Iris pigment epithelial cell (primary cell): Measurements from ENCODE around the gene LRAT.
"Not testable (repeated sequence)": the region's sequence is repeated elsewhere in the genome, so short reads cannot be mapped to it uniquely, and the experiment has no call there.

Source experiments
- DNase-seq: peaks from one replicate; pipeline ENCODE4 v3.0.0-alpha.2; 2011; ENCODE audit warnings: low read depth

The LRAT gene

DNA sequence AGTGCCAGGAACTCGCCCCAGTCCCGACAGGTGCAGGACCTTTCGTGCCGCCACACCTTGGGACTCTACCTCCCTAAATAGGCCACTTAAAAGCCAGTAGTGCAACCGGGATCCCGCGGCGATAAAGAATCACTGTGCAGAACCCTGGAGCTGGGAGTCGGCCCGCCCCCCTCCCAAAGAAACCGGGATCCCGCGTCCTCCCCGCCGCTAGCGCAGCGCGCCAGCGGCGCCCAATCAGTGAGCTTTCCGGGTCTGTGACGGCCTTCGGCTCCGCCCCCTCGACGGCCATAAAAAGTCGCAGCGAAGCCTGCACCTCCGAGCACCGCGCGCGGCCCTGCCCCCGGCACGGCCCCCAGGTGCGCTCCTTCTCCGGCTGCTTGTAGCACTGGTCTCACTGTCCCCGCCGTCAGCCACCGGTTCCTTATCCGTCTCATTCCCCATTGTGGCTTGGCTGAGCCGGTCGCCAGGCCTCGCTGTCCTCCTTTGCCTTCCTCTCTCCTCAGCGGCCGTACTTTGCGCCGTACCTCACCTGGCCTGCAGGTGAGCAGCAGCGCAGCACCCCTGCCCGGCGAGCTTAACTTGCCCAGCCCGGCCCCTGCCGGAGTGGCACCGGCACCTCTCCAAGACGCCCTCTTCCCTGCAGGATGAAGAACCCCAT, at the start of gene LRAT:
LRAT (plus strand) TSS at position 318 of the 658 bp plus-strand sequence; CDS start at position 645, 327 bp downstream.
- peak; percentile 14 for DNase-seq

DNA sequence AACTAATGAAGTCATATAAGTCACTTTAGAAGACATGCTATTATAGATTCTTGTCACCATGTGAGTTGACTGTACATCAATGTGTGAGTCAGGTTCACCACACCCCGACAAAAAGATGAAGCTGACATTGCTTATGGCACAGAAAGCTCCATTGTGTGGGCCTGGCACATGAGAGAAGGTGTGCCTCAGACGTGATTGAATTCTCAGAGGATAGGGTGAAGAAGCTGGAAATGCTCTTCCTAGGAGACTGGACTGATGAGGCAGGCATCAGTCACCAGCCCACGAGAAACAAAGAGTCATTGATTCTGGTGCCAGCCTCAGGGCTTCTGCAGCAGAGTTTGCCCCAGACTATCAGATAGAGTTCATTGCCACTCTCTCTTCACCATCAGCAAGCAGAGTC, 35.9 kb upstream of the LRAT start:
- DNase-seq = no peak

DNA sequence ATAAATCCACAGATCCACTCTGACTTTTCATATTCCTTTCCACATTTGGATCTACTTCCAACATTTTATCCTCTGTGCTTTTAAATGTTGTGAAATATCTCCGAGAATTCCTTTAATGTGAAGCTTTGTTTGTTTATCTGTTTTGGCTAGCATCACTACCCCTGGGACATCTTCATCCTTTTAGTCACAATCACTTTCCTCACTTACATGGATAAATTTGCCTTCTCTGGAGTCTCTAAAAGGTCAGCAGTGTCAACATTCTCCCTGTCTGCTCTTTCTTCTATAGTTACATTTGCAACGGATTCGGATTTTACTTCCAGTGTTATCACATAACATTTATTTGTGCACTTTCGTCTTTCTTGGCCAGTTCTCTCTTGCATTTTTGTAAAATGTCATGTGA, 34.2 kb upstream of the LRAT start:
- no peak for DNase-seq

DNA sequence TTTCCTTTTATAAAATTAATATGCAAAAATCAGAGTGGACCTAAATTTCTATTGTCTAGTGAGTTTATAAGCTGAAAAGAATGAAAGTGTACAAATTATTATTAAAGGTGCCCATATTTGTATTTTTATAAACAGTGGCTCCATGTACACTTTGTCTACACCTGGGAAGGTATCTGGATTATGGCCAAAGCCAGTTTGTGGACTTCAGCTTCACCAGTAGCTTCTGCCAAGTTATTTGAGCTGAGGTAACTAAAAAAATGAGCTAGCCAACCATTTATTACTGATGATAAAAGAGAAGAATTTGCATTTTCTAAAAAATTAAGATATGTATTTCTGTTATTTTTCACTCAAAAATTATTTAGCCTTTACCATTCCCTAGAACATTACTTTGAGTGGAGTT, 32.3 kb upstream of the LRAT start:
- DNase-seq = no peak

DNA sequence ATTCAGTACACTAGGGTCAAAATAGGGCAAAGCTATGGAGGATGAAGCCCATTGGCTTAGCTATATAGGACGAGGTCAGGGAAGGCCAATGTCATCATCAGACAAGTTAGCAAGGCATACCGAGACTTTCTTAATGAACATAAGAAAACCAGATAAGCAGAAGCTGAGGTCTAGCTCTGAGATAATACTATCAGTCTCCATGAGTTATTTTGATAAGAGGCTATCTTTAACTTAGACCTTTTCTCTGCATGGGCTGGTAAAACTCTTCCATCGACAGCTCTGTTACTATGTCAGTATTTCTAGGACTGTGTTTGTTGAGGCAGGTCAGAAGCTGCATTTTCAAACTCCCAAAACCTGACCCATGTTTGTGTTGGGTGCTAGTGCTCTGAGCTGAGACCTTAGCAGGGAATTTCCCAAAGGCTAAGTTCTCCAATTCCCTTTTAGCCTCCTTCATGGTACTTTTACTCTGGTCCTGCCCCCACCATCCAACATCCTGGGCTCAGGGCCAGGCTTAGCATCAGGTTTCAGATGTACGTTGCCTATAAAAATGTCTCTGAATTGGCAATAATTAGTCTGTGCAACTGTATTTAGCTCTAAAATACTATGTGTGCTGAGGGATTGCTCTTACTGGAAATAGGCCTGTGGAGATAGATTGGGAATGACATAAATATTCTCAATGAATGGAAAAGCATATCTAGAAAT, 29.3 kb upstream of the LRAT start:
- DNase-seq = peak; percentile 26

DNA sequence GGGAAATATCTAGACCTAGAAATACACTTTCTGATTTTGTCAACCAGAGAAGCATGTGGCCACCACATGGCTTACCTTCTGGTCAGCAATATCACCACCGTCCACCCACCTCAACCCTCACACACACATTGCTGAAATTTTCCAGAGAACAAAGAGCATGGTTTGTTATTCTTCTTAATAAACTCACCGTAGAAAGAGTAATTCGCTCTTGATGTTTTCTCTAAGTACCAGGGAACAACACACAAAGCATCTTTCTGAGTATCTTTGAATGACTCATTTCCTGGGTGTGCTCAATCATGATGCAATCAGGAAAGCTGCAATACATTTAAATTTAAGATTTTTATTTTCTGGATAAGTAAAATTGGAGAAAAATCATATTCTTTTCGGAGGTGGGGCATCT, 24.7 kb upstream of the LRAT start:
- peak; percentile 79 for DNase-seq

DNA sequence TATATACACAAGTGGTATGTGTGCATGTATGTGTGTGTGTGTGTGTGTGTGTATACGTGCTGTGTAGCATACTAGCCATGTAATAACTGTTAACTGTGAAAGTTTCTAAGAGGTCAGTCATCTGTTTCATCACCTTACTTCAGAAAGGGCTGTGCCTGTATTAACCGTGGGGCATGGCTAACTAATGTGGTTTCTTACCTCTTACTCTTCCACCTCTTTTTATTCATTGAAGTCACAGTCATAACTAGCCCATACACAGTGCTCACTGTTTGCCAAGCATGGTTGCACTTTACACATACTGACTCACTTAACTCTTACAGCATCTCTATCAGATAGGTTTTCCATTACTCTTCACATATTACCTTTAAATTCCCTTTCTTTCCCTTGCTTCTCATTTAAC, 23.7 kb upstream of the LRAT start:
- peak; percentile 20 for DNase-seq

DNA sequence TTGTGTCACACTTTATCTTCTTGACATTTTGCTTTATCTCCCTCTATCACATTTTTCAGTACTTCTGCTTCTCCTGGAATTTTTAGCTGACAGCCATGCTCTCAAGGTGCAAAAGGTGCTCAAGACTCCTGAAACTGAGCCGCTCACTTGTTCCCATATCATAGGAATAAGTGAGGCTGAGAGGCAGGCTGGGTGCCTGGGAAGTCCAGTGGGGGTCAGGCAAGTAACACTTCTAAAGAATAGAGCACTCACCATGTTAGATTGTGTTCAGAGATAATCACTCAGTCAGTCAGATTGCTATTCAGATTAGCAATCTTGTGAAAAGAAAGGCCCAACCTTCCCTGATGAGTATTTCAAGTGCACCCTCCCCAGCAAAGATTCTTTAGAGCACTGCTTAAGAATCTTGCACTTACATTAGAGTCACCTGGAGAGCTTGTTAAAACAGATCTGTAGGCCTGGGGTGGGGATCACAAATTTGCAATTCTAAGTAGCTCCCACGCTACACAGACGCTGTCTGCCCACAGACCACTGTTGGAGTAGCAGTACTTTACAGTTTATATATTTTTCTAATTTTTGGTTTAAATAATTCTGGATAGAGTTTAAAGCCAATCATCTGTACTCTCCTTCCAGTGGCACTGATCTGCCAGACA, 23.1 kb upstream of the LRAT start:
- no peak for DNase-seq

DNA sequence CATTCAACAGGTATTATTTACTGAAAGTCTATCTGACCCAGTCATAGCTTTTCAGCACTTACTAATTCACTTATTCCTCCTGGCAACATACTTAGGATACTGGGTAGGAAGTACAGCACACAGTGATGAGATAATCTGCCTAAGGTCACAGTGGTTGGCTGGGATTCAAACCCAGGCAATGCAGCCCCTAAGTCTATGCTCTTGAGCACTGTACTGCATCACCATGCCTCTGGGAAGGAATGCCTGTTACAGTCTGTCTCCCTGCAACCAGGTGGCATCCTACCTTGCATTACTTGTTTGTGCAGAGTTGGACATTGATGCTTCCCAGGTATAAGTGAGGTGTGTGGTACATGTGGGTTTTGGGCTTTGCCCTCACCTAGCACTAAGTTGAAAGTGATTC, 21.5 kb upstream of the LRAT start:
- no peak for DNase-seq

DNA sequence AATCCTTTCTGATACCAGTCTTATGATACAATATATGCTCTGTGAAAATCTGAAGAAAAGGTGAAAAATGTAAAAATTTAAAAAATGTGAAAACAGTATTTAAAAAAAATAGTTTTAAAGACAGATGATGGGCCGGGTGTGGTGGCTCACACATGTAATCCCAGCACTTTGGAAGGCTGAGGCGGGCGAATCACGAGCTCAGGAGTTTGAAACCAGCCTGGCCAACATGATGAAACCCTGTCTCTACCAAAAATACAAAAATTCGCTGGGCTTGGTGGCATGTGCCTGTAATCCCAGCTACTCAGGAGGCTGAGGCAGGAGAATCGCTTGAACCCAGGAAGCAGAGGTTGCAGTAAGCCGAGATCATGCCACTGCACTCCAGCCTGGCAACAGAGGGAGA, 20.2 kb upstream of the LRAT start:
- not testable (repeated sequence) for DNase-seq

DNA sequence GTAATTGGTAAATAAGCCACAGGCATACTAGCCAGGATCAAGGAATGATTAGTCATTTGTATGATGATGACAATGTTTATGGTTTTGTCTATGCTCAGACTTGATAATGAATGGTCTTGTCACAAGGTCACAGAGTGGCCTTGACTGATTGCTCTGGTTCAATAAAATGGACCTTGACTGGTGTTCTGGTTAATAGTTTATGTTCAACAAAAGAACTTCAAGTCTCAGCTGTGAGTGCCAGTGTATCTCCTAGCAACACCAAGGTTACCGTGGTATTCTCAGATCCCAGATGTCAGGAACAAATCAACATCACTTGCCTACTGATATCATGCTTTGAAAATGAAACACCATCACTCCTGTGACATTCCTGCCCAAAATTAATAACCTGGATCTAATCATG, 16.3 kb upstream of the LRAT start:
- DNase-seq = no peak

DNA sequence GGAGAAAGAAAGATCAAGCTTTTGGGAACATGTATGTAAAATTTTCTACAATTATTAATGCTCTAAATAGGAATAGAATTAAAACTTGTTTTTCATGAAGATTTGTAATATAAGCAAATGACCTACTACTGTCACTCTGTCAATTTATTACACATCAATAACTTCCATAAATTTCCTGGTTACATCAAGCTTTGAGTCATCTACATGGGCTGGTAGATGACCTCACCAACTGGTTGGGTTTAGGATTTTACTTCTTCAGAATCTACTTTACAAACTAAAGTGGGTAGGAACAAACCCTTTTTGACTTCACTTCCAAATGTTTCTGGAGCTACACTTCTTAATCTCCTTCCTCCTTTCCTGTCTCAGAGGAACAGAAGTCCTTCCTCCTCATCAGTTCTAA, 12.0 kb upstream of the LRAT start:
- no peak for DNase-seq

DNA sequence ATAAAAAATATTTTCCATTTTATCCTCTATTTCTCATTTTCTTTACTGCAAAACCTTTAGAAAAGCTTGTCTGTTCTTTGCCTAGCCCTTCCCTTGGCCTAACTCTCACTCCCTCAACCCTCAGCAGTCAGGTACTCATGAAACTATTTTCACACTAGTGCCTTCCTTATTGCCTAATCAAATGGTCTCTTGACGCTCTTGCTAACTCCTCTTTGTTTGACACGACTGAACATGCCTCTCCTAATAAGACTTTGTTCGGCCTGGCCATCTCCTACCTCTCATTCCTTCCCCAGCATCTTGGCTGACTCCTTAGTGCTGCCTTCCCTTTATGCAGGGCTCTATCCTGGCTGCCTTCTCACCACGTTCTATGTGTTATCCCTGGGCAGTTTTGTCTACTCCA, 11.1 kb upstream of the LRAT start:
- DNase-seq = no peak

DNA sequence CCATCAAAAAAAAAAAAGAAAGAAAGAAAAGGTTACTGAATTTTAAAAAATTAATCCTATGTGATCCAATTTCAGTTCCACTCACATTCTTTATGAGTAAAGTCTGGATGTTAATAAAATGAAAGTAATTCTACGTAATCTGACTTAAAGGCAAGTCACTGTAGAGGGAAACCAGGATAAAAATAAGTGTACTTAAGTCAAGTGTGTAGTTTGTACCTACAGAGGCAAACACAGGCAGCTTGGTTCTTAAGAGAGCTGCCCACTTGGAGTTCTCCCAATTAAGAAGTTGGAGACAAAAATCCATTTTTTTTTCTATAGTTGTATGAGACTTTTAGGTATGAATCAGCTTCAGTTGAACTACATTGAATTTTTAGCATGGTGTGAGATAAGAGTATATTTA, 7.0 kb upstream of the LRAT start:
- DNase-seq = no peak

DNA sequence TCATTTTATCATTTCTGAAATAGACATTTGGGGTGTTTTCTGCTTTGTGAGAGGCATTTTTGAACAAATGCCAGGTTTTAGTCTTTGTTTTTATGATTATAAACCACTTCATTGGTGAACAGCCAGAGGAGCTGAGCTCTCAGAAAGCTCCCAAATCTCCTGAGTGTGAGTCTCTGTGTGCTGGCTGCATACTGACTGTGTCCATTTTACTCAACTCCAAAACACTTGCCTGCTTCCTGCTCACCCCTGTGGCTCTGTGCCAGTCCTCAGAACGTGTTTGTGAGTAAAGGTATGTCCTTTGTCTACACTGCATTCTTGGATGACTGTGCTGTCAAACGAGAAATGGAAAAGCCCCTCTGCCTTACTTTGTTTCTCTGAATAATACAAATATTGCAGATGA, 5.4 kb upstream of the LRAT start:
- DNase-seq = peak; percentile 25

DNA sequence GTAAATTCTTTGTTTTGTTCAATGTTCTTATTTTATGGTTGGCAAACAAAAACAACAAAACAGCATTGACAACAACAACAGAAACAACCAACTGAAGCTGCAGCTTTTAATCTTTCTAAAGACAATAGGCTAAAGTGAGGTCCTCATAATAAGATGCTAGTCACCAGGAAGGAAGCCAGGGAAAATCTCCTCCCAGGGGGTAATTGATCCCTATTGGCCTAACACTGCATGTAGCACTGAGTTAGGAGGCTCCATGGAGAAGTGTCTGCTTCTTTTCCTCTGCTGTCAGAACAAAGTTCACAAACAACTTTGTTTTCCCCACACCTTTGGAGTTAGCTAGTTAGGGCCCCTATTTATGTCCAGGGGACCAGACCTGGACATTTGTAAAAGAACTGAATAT, 4.7 kb upstream of the LRAT start:
- DNase-seq = no peak

DNA sequence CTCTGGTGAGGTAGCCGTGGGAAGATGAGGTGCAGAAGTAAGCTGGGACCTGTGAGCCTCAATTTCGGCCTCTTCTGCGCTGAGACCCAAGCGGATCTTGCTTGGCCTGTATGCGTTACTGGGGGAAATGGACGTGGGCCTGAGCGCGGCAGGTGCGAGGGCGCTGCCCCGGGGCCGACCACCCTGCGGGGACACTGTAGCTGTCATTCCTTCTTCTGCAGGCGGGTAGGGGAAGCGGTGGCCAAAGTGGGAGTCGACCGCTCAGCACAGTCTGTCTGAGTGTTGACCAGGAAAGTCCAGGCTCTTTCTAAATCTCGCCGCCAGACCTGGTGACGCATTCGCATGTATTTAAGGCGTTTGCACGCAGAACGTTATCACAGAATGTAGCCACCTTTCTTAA, 3.3 kb upstream of the LRAT start:
- no peak for DNase-seq

DNA sequence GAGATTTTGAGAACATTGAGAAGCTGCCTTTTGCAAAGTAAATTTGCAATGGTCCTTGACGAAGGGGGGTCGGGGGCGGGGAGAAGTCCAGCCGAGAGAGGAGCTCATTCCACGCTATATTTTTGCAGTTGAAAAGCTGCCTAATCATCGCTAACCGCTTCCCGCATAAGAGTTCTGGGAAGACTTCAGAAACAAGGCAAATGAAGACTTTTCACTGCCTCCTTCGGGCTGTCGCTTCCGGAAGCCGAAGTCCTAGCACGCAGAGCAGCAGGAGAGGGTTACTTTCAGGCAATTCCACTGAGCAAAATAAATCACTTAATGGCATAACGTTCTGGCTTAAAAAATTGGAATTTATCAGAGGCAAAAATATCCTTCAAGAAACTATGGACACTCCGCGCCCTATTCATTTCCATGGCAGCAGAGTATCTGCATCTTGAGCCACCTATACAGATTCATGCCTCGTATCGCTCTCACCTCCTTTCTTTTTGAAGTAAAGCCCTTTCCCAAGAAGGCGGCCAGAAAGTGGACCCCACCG, 2.6 kb upstream of the LRAT start:
- DNase-seq = no peak

DNA sequence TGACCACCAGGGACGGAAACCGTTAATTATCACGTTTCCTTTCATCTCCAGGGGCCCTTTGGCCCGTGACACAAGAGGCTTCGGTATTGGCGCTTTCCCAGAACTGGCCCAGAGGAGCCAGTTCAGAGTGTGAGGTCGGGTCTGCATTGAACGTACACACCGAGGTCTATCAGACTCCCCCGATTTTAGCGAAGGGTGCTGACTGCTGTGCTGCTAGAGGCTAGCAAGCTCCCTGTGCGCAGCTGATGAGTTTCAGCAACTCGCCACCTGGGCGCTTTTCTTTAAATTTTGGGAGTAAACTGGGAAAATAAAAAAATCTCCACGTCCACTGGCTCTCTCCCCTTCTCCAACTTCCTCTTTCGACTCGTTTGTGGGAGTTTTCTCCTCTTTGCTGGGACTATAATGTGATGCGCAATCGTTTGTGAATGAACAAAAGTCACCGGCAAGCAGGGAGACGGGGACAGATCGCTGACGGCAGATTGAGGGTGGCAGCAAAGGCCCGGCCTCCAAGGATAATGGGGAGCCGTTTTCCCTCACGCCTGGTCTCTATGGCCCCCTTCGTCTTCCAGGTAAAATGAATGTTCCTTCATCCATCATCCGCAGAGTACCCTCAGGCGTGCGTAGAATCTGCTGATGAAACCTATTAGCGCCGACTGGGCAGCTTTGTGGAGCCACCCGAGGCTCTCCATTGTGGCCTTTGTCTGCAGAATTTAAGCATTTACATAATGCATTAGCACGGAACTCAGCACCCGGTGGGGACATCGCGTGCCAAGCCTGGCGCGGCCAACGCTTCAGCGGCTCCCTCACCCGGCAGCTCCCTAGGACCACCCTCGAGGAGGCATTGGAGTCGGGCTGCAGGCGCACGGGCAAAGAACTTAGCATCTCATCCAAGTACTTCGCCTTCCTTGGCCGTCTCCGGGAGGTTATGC, 1.6 kb upstream of the LRAT start:
- peak; percentile 8 for DNase-seq

DNA sequence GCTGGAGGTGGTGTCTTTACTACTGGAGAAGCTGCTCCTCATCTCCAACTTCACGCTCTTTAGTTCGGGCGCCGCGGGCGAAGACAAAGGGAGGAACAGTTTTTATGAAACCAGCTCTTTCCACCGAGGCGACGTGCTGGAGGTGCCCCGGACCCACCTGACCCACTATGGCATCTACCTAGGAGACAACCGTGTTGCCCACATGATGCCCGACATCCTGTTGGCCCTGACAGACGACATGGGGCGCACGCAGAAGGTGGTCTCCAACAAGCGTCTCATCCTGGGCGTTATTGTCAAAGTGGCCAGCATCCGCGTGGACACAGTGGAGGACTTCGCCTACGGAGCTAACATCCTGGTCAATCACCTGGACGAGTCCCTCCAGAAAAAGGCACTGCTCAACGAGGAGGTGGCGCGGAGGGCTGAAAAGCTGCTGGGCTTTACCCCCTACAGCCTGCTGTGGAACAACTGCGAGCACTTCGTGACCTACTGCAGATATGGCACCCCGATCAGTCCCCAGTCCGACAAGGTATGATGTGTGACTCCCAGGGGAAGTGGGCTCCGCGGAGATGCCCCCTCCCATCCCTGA, 634 bp downstream of the LRAT start:
- no peak for DNase-seq

DNA sequence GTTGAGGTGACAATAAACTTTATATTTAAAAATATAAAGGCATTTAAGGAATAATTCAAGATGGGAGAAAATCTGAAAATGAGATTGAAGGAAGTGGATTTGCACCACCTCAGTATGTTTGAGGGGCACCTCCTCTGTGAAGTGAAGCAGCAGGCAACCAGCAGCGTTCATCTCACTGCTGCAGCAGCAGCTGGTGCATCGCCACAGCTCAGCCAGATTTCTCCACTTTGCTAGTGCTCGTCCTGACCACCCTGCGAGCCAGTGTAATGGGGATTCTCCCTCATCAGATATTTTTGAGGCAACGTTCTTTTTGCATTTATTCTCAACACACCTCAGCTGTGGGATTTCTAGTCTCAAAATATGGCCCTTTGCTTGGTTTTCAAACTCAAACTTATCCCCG, 13.9 kb downstream of the LRAT start:
- no peak for DNase-seq

DNA sequence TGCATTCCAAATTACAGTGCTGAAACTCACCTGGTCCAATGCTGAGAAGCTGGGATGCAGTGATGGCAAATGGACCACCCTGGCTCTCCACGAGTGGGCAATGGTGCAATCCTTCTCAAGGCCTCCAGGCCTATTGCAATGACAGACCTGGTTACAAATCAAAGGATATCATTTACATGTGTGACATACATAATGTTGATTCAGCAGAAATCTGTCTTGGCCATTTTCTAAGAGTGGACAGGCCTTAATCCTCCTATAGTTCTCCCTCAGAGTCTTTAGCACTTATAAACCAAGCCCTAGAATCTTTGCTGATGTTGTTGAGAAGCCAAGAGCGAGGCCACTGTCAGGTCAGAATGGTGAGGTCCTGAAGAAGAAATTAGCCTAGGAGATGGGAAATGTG, 17.1 kb downstream of the LRAT start:
- no peak for DNase-seq
